Kidney glomerular epithelial cell (primary cell): ENCODE data around the gene ETFA.

Experiments
- DNase-seq: peaks from one replicate; lab custom pipeline; 2025; lab: John Stamatoyannopoulos, UW

The ETFA gene

DNA sequence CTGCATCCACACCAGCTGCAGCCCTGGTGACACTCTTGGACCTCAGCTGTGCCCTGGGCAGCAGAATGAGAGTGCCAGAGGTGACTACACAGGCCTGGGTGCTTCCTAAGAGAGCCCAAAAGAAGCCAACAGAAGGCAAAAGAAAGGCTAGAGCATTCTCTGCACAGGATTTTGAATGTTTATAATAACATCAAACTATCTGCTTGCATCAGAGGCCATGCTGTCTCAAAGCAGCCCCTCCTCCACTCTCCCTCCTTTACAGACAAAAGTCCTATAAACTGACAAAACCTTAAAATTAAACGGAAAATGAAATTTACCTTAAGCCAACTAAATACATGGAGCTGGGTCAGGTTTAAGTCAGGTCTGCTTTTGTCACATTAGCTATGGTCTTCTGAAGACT lies 95.6 kb downstream of the ETFA start:
- no peak for DNase-seq

DNA sequence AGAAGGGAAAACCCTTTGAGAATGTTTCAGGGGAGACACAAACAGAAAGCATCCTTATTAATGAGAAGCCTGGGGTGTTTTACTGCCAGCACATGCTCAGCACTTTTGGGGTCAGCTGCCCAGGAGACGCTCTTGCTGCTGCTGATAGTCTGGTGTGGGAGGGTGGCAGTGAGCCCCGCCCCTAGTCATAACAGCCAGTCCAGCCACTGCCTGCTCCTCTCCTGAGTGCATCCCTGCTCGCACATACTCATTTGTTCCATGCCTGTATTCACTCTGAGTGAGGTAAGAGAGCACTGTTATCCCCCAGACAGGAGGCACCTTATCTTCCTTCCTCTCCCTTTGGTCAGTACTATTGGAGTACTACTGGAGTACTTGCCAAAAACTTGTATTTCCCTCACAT lies 101.3 kb downstream of the ETFA start:
- DNase-seq: no peak

DNA sequence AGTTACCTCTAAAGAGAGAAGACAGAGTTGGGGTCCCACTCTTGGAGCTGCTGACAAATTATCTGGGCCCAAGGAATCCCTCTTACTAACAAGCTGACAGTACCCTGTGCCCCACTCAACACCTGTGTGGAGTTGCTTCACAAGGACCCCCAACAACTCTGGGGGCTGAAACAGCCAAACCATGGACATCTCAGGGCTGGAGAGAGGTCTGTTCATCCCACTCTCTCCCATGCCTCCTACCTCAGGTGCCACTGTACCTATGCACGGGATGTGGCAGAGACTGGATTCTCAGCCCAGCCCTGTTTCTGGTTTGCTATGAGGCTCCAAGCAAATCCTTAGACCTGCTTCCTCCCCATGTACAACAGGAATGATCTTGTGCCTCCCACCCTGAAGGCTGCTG lies 101.7 kb downstream of the ETFA start:
- no peak for DNase-seq

DNA sequence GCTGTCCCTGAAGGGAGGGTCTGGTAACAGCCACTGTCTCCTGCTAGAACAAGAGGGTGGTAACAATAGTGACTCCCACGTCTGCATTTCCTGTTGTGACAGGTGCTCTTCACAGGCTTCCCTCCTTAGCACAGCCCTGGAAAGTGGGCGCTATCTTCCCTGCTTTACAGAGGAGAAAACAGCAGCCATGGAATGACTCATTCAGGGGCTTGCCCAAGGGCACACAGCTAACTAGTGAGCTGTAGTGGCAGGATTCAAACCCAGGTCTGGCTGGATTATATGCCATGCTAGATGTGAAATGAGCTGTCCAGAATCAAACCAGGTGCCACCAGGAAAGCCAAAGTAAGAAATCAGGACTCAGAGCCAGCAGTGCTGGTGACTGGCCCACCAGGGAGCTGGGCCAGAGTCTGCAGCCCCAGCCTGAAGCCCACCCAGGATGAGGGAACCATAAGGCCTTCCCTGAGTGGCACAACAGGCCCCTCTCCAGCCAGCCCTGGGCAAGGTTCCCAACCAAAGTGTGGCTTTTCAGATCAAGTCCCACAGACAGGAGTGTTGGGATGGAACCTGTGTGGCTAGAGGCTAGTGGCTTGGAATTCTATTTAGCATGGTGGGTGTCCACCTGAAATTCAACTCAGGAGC lies 102.4 kb downstream of the ETFA start:
- no peak for DNase-seq

DNA sequence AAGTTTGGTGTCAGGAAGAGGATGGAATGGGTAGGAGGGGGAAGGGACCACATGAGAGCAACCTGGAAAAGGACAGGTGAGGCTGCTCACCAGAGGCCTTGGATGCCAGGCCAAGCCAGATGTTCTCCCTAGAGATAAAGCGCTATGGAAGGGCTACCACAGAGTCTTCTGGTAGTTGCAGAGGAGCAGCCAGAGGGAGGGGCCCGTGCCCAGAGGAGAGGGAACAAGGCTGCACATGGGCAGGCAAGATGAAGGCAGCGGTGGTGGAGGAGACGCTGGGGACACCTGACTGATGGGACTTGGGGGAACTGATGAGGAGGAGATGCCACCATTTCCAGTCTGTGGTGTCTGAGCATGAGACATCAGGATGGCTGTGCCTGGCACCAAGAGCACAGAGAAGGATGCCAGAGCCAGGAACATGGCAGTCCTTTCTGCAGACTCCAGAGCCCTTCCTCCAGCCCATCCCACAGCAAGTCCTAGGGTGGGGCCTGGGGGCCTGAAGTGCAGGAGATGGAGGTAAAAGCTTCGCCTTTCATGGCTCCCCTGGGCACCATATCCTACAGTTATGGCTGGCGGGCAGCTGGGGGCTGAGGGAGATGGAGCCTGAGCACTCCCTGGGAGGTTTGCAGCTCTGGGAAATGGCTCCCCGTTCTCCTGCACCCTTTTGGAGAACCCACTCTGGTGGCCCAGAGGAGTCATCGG lies 103.0 kb downstream of the ETFA start:
- DNase-seq: no peak

DNA sequence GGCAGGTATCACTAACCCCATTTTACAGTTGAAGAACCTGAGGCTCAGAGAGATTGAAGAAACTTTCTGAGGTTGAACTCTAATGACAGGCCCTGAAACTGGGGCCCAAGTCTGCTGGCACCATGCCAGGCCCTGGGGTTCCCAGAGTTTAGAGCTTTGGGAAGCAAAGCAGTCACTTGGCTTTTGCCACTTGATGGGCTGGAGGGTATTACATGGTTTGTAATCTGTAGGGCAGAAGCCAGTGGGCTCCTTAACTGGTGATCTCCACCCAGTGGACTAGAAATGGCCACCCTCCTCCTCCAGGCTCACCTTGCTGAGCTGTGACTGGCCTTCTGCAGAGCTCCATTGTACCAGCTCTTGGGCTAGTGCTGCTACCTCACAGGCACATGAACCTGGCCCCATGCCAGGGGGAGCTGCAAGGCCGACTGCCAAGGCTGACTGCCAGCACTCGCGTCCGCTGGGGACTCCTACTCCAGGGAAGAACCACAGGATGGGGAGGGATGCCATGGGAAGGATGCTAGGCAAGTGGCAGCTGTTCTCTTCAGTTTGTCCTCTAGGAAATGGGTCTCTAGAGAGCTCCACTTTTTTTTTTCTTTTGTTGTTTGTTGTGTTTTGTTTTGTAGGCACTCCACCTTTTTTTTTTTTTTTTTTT lies 104.8 kb downstream of the ETFA start:
- DNase-seq: peak; percentile 10

DNA sequence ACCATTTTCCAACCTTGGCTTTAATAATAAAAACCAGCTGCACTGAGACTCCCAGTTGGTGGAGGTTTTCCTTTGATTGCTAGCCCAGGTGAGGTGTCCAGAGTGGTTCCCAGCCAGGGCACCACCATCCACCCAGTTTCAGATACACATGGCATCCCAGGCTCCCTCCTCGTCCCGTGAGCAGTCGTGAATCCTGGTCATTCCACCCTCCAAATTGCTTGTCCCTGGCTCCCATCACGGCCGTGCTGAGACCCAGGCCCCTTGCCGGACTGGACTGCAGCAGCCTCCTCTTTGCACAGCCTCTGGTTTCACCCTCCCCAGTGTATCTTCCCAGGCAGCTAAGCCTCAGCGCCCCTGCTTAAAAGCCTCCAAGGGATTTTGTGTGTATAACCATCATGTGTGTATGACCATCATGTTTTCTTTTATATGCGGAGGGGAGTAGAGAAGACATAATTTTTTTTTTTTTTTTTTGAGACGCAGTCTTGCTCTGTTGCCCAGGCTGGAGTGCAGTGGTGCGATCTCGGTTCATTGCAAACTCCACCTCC lies 106.3 kb downstream of the ETFA start:
- no peak for DNase-seq

DNA sequence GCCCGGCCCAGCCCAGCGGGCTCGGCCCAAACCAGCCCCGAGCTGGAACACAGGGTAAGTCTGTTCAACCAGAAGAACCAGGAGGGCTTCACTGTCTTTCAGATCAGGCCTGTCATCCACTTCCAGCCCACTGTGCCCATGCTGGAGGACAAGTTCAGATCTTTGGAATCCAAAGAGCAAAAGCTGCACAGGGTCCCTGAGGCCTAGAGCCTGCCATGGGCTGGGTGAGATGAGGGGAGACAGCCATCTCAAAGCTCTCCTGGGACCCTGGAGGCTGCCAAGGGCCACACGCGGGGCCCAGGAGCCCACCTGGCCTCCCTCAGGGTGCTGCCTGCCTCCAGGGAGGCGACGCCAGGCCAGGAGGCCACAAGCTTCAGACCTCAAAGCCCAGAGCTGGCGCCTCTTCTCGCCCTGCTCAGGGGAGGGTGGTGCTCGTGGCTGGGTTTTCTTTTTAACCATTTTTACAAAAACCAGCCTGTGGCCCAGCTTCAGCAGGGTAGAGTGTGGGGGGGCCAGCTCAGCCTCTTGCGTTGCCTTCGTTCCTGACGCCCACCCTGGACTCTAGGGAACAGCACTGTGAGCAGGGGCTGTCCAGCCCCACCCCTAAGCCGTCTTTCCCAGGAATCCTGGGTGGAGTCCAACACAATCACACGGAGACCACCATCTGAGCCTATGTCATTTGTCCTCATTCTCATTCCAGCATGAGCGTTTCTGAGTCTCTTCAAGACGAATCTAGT lies 107.0 kb downstream of the ETFA start:
- no peak for DNase-seq

DNA sequence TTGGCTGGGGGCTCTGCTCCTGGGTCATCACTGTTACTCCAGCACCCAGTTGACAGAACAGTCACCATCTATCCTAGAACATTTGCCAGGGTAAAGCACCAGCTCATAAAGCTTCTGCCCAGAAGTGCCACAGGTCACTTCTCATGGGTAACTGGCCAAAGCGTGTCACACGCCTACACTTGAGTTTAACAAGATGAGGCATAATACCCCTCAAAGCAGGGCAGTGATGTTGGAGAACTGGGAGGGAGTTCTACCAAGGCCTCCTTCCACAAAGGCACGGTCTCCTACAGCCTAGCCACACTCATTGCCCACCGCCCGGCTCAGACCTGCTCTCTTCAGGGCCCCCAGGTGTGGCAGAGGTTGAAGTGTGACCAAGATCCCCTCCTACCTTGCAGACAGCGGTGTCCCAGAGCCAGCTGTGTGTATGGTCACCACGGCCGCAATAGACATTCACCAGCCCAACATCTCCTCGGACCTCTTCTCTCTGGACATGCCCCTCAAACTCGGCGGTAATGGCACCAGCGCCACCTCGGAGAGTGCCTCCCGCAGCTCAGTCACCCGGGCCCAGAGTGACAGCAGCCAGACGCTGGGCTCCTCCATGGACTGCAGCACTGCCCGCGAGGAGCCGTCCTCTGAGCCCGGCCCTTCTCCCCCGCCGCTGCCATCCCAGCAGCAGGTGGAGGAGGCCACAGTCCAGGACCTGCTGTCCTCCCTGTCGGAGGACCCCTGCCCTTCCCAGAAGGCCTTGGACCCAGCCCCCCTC lies 107.7 kb downstream of the ETFA start:
- DNase-seq: no peak

DNA sequence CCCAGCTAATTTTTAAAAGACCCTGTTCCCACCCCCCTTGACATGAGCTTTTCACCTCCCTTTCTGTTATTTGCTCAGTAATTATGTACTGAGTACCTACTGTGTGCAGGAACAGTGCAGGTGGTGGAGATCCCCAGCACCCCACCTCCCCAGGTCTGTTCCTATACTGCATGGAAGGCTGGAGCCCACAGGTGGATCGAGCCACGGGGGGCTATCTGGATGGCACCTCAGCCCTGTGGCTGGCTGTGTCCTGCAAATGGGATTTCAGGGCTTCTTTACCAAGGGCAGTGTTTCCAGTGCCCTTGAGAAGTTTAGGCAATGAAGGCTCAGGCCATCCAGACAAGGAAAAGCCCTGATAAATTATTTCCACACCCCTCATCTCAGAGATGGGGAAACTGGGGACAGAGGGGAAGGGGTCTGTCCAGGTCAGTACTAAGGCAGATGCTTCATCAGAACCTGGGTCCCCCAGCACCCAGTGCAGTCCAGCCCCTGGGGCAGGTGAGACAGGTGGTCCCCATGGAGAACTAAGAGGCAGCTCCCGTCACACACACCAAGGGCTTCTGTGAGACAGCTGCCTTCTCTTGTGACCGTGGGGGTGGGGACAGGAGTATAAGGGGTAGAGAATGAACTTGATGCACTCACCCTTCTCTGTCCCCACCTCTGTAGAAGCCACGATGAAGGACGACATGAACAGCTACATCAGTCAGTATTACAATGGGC lies 109.6 kb downstream of the ETFA start:
- DNase-seq: no peak

DNA sequence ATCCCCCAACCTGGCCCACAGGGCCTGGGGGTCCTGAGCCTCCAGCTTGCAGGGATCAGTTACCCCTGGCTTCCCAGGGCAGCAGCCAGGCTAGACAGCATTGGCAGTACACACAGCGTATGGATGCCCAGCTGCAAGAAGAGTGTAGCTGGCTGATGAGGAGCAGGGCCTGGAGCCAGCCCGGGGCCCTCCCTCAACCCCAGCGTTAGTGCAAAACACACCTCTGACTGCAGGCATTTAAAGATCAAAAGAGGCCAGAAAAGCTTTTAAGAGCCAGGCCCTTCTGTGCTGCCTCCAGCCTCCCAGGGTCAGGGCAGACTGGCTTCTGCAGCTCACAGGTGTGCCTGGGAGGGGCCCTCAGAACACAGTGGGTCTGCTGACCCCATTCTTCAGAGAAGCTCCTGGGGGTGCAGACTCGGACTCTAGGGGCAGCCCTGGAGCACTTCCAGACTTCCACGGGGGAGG lies 110.6 kb downstream of the ETFA start:
- no peak for DNase-seq

DNA sequence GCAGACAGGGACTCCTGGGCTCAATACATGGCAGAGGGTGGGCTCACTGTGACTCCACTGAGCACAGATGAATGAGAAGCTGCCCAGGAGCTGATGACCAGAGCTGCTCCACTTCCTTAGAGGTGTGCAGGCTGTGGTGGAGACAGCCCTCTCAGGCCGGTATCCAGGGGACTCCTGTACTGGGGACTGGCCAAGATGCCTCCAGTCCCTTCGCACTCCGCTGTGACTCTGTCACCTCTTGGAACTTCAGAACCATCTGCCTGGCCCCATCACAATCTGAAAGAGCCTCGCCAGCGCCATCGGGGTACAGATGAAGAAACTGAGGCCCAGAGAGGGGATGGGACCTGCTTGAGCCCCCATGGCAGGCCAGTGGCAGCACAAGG lies 111.2 kb downstream of the ETFA start:
- DNase-seq: no peak

DNA sequence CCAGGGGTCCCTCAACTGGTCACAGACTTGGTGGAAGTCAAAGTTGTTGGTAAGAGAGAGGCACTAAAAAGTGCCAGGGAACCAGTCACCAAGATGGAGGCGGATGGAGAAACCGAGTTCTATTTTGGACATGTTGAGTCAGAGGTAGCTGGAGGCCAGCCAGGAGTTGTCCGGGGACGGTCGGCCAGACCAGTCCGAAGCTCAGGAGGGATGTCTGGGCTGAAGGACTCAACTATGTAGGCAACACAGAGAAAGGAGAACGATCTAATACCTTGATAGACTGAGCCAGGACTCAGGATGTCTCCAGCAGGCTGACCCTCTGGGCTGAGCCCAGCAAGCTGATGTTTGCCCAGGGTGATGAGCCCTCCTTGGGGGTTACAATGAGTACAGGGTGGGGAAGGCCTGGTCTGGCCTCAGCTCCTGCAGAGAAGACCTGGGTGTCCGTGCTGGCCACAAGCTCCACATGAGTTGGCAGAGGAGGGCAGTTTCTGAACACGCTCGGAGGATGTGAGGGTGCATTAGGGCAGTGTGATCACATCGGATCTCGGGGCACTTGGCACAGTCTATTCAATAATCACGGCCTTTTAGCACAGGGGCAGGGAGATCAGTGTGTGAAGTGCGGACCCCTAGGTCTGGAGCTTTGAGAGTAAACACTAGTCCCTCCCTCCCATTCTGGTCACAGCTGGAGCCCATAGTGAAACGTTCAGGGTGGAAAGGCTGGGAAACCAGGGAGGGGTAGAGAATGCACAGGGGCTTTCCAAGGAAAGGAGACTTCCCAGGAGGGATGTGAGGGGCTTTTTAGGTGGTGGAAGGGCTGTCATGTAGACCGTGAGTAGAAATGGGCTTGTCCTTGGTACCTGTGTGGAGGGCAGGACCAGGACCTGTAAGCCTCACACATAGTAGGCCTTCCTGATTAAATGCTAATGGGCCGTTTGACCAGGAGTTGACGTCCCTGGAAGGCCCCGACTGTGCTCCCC lies 111.9 kb downstream of the ETFA start:
- no peak for DNase-seq

DNA sequence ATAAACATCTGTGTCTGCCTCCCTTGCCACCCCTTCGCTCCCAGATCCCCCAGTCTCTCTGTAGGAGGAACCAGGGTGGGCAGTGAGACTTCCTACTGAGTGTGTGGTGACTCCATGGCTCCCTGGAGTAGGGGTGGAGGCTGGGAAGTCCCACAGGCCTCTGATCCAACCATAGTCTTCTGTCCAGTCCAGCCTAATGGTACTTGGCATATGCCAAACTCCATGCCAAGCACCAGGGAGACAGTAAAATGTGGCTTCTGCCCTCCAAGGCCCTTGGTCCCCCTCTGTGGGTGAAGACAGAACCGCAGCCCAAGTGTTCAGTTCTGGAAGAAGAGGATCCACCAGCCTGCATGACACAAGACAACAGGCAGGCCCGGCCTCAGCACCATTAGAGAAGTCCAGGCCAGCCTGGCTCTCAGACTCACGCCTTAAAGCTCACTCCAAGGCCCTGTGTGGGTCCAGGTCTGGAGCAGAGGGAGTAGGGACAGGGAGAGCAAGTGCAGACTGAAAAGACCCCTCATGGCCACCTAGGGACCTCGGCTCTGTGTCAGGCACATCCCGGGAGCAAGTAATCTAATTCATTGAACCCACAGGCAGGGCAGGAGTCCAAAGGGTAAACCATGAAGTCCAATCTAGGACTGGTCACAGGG lies 112.7 kb downstream of the ETFA start:
- no peak for DNase-seq

DNA sequence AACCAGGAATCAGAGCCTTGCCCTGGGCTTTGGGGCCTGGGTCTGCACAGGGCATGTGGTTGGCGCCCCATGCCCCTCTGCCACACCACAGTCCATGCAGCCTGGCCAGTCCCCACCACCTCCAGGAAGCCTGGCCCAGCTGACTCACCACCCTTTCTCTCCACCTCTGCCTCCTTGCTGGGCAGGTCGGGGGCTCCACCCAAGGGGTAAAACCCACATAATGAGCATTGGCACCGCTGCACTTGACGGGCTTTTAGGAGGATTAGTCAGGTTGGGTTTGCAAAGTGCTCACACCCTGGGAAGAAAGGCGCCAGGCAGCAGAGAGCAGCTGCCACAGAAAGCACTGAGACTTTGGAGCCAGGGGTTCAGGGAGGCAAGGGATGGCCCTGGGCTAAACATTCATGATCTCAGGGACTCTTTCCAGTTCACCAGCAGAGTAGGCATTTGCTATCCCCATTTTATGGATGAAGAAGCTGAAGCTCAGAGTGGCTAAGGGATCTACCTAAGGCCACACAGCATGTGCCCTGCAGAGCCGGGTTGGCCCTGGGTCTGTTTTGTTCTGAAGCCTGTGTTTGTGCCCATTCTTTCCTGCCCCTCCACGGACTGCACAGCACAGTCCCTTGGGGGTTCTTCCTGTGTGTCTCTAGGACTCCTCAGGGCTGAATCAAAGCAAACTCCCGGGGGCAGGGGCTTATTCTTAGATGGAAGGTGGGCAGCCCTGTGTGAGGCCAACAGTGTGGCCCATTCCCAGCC lies 113.4 kb downstream of the ETFA start:
- no peak for DNase-seq

DNA sequence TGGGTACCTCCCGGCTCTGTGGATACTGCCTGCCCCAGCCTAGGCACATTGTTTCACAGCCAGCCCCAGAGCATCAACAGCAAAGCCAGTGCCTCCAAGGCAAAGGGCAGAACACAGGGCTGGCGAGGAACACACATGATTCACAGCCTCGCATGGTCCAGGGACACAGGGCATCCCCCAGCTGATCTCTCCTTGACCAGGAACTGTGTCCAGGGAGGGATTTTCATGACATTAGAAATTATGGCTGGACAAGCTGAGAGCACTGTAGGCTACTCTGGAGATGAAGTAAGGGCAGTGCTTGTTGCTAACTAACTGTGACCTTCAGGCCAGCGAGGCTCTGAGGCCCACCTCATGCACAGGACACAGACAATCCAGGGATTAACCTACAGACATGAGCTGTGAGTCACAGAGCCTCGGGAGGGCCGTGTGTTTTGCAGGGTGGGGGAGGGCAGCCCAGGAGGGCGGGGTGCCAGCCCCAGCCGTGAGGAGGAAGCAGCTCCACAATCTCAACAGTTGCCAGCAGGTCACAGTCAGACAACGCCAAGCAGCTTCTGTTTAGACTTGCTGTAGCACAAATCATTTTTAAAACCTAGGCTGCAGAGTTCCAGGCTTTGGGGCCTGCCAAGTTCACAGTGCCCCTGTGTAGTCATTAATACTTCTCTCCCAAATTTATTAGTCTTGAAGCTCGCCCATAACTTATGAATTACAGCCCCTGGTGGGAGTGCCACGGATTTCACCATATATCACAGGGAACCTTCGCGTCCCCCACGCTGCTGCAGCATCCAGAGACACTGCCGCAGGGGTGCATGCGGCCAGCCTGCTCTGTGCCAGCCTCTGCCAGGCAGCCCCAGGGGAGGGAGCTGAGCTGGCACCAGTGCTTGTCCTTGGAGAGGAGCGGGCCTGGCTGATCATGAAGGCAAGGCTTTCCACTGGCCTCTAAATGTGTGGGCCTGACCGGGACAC lies 114.7 kb downstream of the ETFA start:
- DNase-seq: peak; percentile 84

DNA sequence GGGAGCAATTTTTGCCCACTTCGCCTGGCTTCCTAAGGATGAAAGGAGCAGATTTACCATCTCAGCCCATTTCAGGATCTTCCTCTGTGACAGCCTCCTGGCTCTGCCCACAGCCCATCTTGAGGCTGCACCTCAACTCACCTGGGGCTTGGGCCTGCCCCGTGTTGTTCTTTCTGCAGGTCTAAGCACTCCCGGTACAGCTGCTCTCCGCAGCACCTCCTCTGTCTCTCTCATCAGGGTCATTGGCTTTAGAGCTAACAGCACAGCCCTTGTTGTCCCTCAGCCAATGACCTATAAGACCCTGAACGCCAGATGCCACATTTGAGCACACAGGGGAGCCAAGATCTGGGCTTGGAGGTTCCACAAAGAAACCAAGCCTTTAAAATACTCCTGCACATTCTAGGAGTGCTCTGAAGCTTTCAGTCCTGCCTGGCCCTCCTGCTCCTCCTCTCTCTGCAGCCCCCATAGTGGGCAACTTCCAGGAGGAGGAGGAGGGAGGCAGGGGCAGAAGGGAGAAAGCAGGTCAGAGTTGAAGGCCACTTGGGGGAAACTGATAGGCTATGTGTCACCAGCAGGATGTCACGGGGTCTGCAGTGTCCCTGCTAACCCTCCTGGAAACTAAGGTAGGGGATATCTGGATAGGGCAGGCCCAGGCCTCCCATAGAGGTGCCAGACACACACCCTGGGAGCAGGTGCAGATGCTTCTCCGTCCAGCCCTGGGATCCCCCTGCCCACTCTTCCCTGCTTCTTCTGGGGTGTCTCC lies 115.6 kb downstream of the ETFA start:
- DNase-seq: no peak
